HepG2 (cell line): Measurements from ENCODE around the gene DOK4. TPM values are rescaled to one million over a fixed set of nuclear protein-coding genes. Genes with fewer than 3 reads are reported as not detected.
A peak's percentile ranks its signal among the peaks of the same experiment; 100 is the strongest.

Experiments
- AKAP8 ChIP-seq: sonication (generic); formaldehyde crosslinking; IDR thresholded peaks from 2 replicates; pipeline ENCODE4 v1.5.1; 2020; ENCODE audit warnings: mild to moderate bottlenecking, missing genetic modification reagents
- CEBPG ChIP-seq: IDR thresholded peaks from 2 replicates; pipeline ENCODE4 v1.6.1; 2016
- ELF1 ChIP-seq: sonication (generic); formaldehyde crosslinking; IDR thresholded peaks from 2 replicates; pipeline ENCODE4 v1.4.0; 2020; ENCODE audit warnings: missing genetic modification reagents
- HDAC1 ChIP-seq: sonication (generic); formaldehyde crosslinking; IDR thresholded peaks from 2 replicates; pipeline ENCODE4 v1.5.1; 2020; ENCODE audit warnings: mild to moderate bottlenecking, missing genetic modification reagents
- MAFF ChIP-seq: IDR thresholded peaks from 2 replicates; pipeline ENCODE4 v1.6.1; 2011; ENCODE audit warnings: low read depth, low read length, improper control_type of control experiment
- RAD21 ChIP-seq: fragments of 450-650 bp; formaldehyde crosslinking; IDR thresholded peaks from 2 replicates; pipeline ENCODE4 v1.5.0; 2020; ENCODE audit warnings: mild to moderate bottlenecking
- SNAPC2 ChIP-seq: sonication (generic); formaldehyde crosslinking; IDR thresholded peaks from 2 replicates; pipeline ENCODE4 v1.8.1; 2022; ENCODE audit warnings: mild to moderate bottlenecking, missing genetic modification reagents
- TBL1XR1 ChIP-seq: fragments of 150-350 bp; IDR thresholded peaks from 2 replicates; pipeline ENCODE4 v1.6.1; 2014; ENCODE audit warnings: borderline replicate concordance, low read length; ENCODE audit not compliant: partially characterized antibody
- ZNF879 ChIP-seq: sonication (generic); formaldehyde crosslinking; IDR thresholded peaks from 2 replicates; pipeline ENCODE4 v1.8.1; 2023; ENCODE audit warnings: missing genetic modification reagents
- polyA plus RNA-seq, 8 experiments: library from polyadenylated mRNA; depleted of rRNA in 3 of 8; stranded (reverse) in 7 of 8; unstranded in 1 of 8; fragments of >200 nt; fragmentation: Illumina TruSeq in 4 of 8; extraction: Trizol in 4 of 8; gene quantifications; 2 replicates each; pipeline versions ENCODE4 v1.2.1 to v1.2.3, GENCODE V29; 2011 to 2016; ENCODE audit warnings: low read depth in 4 of 8, missing spikeins in 1 of 8, mixed read lengths in 1 of 8; ENCODE audit not compliant: insufficient read depth in 1 of 8
- total RNA-seq, 5 experiments: library from RNA; depleted of rRNA; stranded (reverse); fragments of >200 nt; fragmentation: Illumina TruSeq; extraction: Trizol; gene quantifications; 2 replicates each; pipeline ENCODE4 v1.2.3, GENCODE V29; 2016; ENCODE audit warnings: low read depth in 1 of 5
- TF ChIP-seq, protein P1 (sequence below): sonication (generic); formaldehyde crosslinking; IDR thresholded peaks from 2 replicates; pipeline ENCODE4 v1.9.0; 2022; ENCODE audit warnings: missing genetic modification reagents, mild to moderate bottlenecking, borderline replicate concordance
- TF ChIP-seq, protein P2 (sequence below): IDR thresholded peaks from 2 replicates; pipeline ENCODE4 v1.6.1; 2016; ENCODE audit warnings: low read depth
- TF ChIP-seq, protein P3 (sequence below): sonication (generic); formaldehyde crosslinking; IDR thresholded peaks from 2 replicates; pipeline ENCODE4 v1.9.0; 2022; ENCODE audit warnings: low read depth, missing genetic modification reagents
- TF ChIP-seq, protein P4 (sequence below): sonication (generic); formaldehyde crosslinking; IDR thresholded peaks from 2 replicates; pipeline ENCODE4 v1.9.0; 2021; ENCODE audit warnings: missing genetic modification reagents, borderline replicate concordance
- TF ChIP-seq, protein P5 (sequence below): sonication (generic); formaldehyde crosslinking; IDR thresholded peaks from 2 replicates; pipeline ENCODE4 v1.5.1; 2020; ENCODE audit warnings: mild to moderate bottlenecking, missing genetic modification reagents, moderate library complexity
- TF ChIP-seq, protein P6 (sequence below): sonication (generic); formaldehyde crosslinking; IDR thresholded peaks from 2 replicates; pipeline ENCODE4 v1.9.0; 2021; ENCODE audit warnings: missing genetic modification reagents, mild to moderate bottlenecking, borderline replicate concordance
- TF ChIP-seq, protein P7 (sequence below): sonication (generic); formaldehyde crosslinking; IDR thresholded peaks from 2 replicates; pipeline ENCODE4 v1.4.0; 2020; ENCODE audit warnings: low read depth, mild to moderate bottlenecking, missing genetic modification reagents

DOK4 gene
- total and polyA plus RNA-seq, 2 of the 13 experiments (the other 11 are each of a cell fraction or from before 2014, with no cell fraction given) = 52.7 to 70.0 TPM

DNA sequence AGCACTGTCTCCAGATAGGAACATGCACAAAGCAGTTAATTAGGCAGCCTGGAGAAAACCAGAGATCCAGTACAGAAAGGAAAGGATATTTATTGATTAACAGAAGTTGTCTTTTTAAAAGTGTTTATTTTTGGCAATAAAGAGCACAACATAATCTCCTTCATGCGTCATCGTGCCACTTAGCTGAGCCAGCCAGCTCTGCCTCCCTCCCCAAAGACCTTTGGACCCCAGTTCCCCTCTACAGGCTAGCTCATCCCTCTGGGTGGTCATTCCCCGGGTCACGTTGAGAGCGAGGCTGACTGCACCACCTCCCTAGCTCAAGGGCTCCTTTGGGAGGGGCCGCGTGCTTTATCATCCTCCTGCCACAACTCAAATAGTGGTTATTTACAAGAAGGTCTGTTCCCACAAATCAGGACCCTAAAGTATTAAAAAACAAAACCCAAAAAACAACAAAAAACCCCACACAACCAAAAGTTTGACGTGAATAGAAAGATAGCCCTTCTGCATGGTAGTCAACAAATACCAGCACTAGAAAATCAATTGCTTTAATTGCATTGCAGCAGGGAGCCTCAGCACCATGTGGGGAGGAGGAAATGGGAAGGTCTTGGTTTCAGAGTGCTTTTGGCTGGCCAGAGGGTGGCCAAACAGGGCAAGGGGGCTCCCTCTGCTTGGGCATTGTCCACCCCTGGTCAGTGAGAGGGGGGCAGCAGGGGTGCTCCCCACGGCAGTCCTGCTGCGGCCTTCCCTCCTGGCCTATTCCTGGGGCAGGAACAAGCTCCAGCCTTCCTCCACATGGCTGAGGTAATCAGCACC is 14.2 kb downstream of the DOK4 start (continued):
- TF ChIP-seq MAFF (no peak), CEBPG (CRISPR knock-in tag) (0 out of 2 replicates have a peak, but pooled peaks have one; percentile 9), AKAP8 (CRISPR knock-in tag) (peak; percentile 45; the same call in 1 of the 2 replicates), ELF1 (CRISPR knock-in tag) (peak; percentile 31; the same call in 1 of the 2 replicates), HDAC1 (CRISPR knock-in tag) (peak; percentile 77), TBL1XR1 (no peak), RAD21 (peak; percentile 19), SNAPC2 (CRISPR knock-in tag) (no peak), ZNF879 (no peak; the same call in 1 of the 2 replicates)
- TF ChIP-seq, protein P1, sequence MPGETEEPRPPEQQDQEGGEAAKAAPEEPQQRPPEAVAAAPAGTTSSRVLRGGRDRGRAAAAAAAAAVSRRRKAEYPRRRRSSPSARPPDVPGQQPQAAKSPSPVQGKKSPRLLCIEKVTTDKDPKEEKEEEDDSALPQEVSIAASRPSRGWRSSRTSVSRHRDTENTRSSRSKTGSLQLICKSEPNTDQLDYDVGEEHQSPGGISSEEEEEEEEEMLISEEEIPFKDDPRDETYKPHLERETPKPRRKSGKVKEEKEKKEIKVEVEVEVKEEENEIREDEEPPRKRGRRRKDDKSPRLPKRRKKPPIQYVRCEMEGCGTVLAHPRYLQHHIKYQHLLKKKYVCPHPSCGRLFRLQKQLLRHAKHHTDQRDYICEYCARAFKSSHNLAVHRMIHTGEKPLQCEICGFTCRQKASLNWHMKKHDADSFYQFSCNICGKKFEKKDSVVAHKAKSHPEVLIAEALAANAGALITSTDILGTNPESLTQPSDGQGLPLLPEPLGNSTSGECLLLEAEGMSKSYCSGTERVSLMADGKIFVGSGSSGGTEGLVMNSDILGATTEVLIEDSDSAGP (CRISPR knock-in tag) = peak; percentile 60
- TF ChIP-seq, protein P2, sequence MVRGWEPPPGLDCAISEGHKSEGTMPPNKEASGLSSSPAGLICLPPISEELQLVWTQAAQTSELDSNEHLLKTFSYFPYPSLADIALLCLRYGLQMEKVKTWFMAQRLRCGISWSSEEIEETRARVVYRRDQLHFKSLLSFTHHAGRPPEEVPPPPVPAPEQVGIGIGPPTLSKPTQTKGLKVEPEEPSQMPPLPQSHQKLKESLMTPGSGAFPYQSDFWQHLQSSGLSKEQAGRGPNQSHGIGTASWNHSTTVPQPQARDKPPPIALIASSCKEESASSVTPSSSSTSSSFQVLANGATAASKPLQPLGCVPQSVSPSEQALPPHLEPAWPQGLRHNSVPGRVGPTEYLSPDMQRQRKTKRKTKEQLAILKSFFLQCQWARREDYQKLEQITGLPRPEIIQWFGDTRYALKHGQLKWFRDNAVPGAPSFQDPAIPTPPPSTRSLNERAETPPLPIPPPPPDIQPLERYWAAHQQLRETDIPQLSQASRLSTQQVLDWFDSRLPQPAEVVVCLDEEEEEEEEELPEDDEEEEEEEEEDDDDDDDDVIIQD (CRISPR knock-in tag) = no peak
- TF ChIP-seq, protein P3, sequence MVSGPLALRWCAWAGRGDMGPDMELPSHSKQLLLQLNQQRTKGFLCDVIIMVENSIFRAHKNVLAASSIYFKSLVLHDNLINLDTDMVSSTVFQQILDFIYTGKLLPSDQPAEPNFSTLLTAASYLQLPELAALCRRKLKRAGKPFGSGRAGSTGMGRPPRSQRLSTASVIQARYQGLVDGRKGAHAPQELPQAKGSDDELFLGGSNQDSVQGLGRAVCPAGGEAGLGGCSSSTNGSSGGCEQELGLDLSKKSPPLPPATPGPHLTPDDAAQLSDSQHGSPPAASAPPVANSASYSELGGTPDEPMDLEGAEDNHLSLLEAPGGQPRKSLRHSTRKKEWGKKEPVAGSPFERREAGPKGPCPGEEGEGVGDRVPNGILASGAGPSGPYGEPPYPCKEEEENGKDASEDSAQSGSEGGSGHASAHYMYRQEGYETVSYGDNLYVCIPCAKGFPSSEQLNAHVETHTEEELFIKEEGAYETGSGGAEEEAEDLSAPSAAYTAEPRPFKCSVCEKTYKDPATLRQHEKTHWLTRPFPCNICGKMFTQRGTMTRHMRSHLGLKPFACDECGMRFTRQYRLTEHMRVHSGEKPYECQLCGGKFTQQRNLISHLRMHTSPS (CRISPR knock-in tag) = peak; percentile 34; the same call in 1 of the 2 replicates
- TF ChIP-seq, protein P4, sequence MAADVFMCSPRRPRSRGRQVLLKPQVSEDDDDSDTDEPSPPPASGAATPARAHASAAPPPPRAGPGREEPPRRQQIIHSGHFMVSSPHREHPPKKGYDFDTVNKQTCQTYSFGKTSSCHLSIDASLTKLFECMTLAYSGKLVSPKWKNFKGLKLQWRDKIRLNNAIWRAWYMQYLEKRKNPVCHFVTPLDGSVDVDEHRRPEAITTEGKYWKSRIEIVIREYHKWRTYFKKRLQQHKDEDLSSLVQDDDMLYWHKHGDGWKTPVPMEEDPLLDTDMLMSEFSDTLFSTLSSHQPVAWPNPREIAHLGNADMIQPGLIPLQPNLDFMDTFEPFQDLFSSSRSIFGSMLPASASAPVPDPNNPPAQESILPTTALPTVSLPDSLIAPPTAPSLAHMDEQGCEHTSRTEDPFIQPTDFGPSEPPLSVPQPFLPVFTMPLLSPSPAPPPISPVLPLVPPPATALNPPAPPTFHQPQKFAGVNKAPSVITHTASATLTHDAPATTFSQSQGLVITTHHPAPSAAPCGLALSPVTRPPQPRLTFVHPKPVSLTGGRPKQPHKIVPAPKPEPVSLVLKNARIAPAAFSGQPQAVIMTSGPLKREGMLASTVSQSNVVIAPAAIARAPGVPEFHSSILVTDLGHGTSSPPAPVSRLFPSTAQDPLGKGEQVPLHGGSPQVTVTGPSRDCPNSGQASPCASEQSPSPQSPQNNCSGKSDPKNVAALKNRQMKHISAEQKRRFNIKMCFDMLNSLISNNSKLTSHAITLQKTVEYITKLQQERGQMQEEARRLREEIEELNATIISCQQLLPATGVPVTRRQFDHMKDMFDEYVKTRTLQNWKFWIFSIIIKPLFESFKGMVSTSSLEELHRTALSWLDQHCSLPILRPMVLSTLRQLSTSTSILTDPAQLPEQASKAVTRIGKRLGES (CRISPR knock-in tag) = no peak
- TF ChIP-seq, protein P5, sequence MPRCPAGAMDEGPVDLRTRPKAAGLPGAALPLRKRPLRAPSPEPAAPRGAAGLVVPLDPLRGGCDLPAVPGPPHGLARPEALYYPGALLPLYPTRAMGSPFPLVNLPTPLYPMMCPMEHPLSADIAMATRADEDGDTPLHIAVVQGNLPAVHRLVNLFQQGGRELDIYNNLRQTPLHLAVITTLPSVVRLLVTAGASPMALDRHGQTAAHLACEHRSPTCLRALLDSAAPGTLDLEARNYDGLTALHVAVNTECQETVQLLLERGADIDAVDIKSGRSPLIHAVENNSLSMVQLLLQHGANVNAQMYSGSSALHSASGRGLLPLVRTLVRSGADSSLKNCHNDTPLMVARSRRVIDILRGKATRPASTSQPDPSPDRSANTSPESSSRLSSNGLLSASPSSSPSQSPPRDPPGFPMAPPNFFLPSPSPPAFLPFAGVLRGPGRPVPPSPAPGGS (CRISPR knock-in tag) = peak; percentile 77
- TF ChIP-seq, protein P6, sequence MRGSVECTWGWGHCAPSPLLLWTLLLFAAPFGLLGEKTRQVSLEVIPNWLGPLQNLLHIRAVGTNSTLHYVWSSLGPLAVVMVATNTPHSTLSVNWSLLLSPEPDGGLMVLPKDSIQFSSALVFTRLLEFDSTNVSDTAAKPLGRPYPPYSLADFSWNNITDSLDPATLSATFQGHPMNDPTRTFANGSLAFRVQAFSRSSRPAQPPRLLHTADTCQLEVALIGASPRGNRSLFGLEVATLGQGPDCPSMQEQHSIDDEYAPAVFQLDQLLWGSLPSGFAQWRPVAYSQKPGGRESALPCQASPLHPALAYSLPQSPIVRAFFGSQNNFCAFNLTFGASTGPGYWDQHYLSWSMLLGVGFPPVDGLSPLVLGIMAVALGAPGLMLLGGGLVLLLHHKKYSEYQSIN (CRISPR knock-in tag) = no peak
- TF ChIP-seq, protein P7, sequence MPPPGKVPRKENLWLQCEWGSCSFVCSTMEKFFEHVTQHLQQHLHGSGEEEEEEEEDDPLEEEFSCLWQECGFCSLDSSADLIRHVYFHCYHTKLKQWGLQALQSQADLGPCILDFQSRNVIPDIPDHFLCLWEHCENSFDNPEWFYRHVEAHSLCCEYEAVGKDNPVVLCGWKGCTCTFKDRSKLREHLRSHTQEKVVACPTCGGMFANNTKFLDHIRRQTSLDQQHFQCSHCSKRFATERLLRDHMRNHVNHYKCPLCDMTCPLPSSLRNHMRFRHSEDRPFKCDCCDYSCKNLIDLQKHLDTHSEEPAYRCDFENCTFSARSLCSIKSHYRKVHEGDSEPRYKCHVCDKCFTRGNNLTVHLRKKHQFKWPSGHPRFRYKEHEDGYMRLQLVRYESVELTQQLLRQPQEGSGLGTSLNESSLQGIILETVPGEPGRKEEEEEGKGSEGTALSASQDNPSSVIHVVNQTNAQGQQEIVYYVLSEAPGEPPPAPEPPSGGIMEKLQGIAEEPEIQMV (CRISPR knock-in tag) = peak; percentile 31; the same call in 1 of the 2 replicates
